GM12878 (cell line): ENCODE results near the gene SLC35B4. TPM values are rescaled to one million over a fixed set of nuclear protein-coding genes. Genes with fewer than 3 reads are reported as not detected.

Experiments
- BACH1 ChIP-seq: fragments of 450-650 bp; IDR thresholded peaks from 2 replicates; pipeline ENCODE4 v1.6.1; 2017; ENCODE audit warnings: mild to moderate bottlenecking, borderline replicate concordance
- BRCA1 ChIP-seq: IDR thresholded peaks from 2 replicates; pipeline ENCODE4 v1.6.1; 2011; ENCODE audit warnings: low read depth, low read length, improper control_type of control experiment
- EP300 ChIP-seq, 2 experiments: fragments of 150-350 bp in 1 of 2; IDR thresholded peaks; 2 replicates each; pipeline ENCODE4 v1.6.1; 2011 to 2012; ENCODE audit warnings: low read depth in 2 of 2, low read length in 2 of 2, borderline replicate concordance in 1 of 2, improper control_type of control experiment in 1 of 2, inconsistent platforms in 1 of 2; ENCODE audit not compliant: control insufficient read depth in 1 of 2
- FOXK2 ChIP-seq: fragments of 450-650 bp; IDR thresholded peaks from 2 replicates; pipeline ENCODE4 v1.6.1; 2017; ENCODE audit warnings: mild to moderate bottlenecking, moderate library complexity
- IRF4 ChIP-seq: IDR thresholded peaks from 2 replicates; pipeline ENCODE4 v1.6.1; 2011; ENCODE audit warnings: low read depth, low read length
- LARP7 ChIP-seq: fragments of 450-650 bp; IDR thresholded peaks from 2 replicates; pipeline ENCODE4 v1.6.1; 2017; ENCODE audit warnings: mild to moderate bottlenecking
- NFYA ChIP-seq: IDR thresholded peaks from 2 replicates; pipeline ENCODE4 v1.6.1; 2011; ENCODE audit warnings: low read depth, mild to moderate bottlenecking, low read length, improper control_type of control experiment, borderline replicate concordance
- NR2F1 ChIP-seq: fragments of 450-650 bp; conservative IDR thresholded peaks from 2 replicates; pipeline ENCODE4 v1.6.1; 2017; ENCODE audit warnings: mild to moderate bottlenecking
- POLR2A ChIP-seq: IDR thresholded peaks from 2 replicates; pipeline ENCODE4 v1.6.1; 2011; ENCODE audit warnings: low read depth, mild to moderate bottlenecking, low read length
- POLR2AphosphoS2 ChIP-seq: IDR thresholded peaks from 2 replicates; pipeline ENCODE4 v1.6.1; 2011; ENCODE audit warnings: low read depth, mild to moderate bottlenecking, low read length, improper control_type of control experiment, moderate library complexity
- POU2F2 ChIP-seq: IDR thresholded peaks from 3 replicates; pipeline ENCODE4 v1.6.1; 2011; ENCODE audit warnings: low read depth, mild to moderate bottlenecking, low read length, borderline replicate concordance
- RCOR1 ChIP-seq: conservative IDR thresholded peaks from 2 replicates; pipeline ENCODE4 v1.6.1; 2012; ENCODE audit warnings: low read depth, low read length, improper control_type of control experiment
- SP1 ChIP-seq: IDR thresholded peaks from one replicate; pipeline ENCODE4 v1.6.1; 2011; ENCODE audit warnings: low read depth, low read length
- SPI1 ChIP-seq: IDR thresholded peaks from 2 replicates; pipeline ENCODE4 v1.6.1; 2011; ENCODE audit warnings: low read depth, mild to moderate bottlenecking, low read length, moderate library complexity, borderline replicate concordance; ENCODE audit not compliant: insufficient read depth
- ZSCAN29 ChIP-seq: fragments of 450-650 bp; IDR thresholded peaks from 2 replicates; pipeline ENCODE4 v1.6.1; 2017; ENCODE audit warnings: mild to moderate bottlenecking, moderate library complexity
- polyA plus RNA-seq, 11 experiments: library from polyadenylated mRNA; depleted of rRNA in 4 of 11; unstranded in 6 of 11; stranded (reverse) in 5 of 11; fragments of >200 nt; fragmentation: Nextera tagmentation in 4 of 11; fragmentation: Illumina TruSeq in 1 of 11; extraction: Ambion mirVana in 4 of 11; extraction: Trizol in 1 of 11; gene quantifications; 1 replicate in 1 of 11; 2 replicates in 10 of 11; pipeline versions ENCODE4 v1.2.1 to v1.2.3, GENCODE V29; 2011 to 2016; ENCODE audit warnings: inconsistent platforms in 2 of 11, missing spikeins in 2 of 11, low read depth in 1 of 11
- total RNA-seq, 4 experiments: library from RNA; depleted of rRNA in 3 of 4; stranded (reverse); fragments of >200 nt in 3 of 4; fragmentation: Illumina TruSeq in 1 of 4; extraction: Trizol in 1 of 4; gene quantifications; 2 replicates each; pipeline versions ENCODE4 v1.2.1 to v1.2.3, GENCODE V29; 2013 to 2021
- TF ChIP-seq, protein P1 (sequence below): IDR thresholded peaks from 2 replicates; pipeline ENCODE4 v1.6.1; 2012; ENCODE audit warnings: low read depth, low read length, improper control_type of control experiment
- TF ChIP-seq, protein P2 (sequence below): fragments of 450-650 bp; IDR thresholded peaks from 2 replicates; pipeline ENCODE4 v1.6.1; 2016; ENCODE audit warnings: mild to moderate bottlenecking

SLC35B4 gene
- total and polyA plus RNA-seq, 10 of the 15 experiments (the other 5 are each of a cell fraction or from before 2014, with no cell fraction given) = 3.6 to 23.9 (median 14.0) TPM

DNA sequence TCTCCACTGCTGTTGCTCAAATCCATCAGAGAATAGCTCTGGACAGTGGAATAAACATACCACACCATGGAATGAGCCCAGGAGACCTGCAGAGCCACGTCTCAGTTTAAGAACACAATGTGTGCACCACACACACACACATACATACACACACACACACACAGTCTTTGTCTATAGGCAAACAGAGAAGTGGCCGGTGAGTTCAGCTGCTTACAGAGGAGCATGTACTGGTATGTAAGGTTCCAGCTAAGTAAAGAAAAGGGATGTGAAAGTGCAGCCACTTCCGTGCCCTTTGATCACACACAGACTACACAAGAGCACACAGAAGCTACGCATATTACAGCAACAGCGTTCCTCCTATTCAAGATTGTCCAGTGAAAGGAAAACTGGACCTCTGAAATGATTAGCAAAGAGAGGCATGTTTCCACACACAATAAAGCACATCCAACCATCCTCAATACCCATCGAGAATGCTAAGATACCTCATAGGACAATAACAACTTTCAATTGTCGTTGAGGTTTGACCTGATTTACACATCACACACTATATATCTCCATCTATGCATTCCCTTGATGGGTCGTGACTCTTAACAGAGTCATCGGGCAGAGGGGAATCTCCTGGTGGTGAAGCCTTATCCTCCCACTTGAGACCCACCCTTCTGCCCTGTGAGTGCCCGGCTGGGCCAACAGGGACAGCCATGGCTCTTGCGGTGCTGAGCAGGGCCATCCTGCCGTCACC is 23.6 kb downstream of the SLC35B4 start (continued):
- peak; percentile 99 for TF ChIP-seq IRF4
- 0 out of 2 replicates have a peak, but pooled peaks have one; percentile 28 for TF ChIP-seq RCOR1
- 0 out of 2 replicates have a peak, but pooled peaks have one; percentile 37 for TF ChIP-seq ZSCAN29
- TF ChIP-seq, protein P1, sequence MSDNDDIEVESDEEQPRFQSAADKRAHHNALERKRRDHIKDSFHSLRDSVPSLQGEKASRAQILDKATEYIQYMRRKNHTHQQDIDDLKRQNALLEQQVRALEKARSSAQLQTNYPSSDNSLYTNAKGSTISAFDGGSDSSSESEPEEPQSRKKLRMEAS = 0 out of 2 replicates have a peak, but pooled peaks have one; percentile 67
- peak; percentile 33 for TF ChIP-seq SP1
- no peak for TF ChIP-seq NFYA
- peak; percentile 98 for TF ChIP-seq SPI1
- TF ChIP-seq, protein P2, sequence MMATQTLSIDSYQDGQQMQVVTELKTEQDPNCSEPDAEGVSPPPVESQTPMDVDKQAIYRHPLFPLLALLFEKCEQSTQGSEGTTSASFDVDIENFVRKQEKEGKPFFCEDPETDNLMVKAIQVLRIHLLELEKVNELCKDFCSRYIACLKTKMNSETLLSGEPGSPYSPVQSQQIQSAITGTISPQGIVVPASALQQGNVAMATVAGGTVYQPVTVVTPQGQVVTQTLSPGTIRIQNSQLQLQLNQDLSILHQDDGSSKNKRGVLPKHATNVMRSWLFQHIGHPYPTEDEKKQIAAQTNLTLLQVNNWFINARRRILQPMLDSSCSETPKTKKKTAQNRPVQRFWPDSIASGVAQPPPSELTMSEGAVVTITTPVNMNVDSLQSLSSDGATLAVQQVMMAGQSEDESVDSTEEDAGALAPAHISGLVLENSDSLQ = no peak
- peak; percentile 45; the same call in 1 of the 2 replicates for TF ChIP-seq LARP7
- TF ChIP-seq FOXK2 = no peak; the same call in 1 of the 2 replicates
- TF ChIP-seq BACH1 = peak; percentile 84; the same call in 1 of the 2 replicates
- peak; percentile 87 for TF ChIP-seq NR2F1
- no peak for TF ChIP-seq POLR2AphosphoS2
- no peak for TF ChIP-seq POLR2A
- TF ChIP-seq POU2F2 = peak; percentile 87; the same call in 2 of the 3 replicates
- TF ChIP-seq BRCA1 = no peak
- TF ChIP-seq EP300 (IDR thresholded peaks at IDR 0.05; ENCODE audit: borderline replicate concordance in 1 of 2, control insufficient read depth in 1 of 2, low read depth in 2 of 2, low read length in 2 of 2) = peak; percentile 60 to 86; a peak in 3 of 4 replicates
